Measurements from ENCODE around the gene RPEL1. TPM values are rescaled to one million over a fixed set of nuclear protein-coding genes. Genes with fewer than 3 reads are reported as not detected.

Gene RPEL1
- total and polyA plus RNA-seq, 4 donors: not detected

GRCh38 chr10:103225939-103226338 is 19.7 kb upstream of the RPEL1 start (continued):
- no peak for TF ChIP-seq REST (IDR thresholded peaks at IDR 0.05)

DNA sequence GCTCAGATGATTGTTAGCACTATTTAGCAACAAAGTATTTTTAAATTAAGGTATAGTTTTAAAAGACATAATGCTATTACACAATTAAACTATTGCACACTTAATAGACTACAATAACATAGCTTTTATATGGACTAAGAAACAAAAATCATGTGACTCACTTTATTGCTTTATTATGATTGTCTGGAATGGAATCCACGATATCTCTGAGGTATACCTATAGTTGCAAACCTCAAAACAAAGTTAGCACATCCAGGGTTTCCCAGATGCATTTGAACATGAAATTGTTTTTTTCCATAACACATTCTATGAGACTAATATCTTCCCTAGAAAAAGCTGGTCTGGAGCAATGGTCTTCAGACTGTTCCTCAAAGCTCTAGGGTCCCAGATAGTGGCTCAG is 18.3 kb upstream of the RPEL1 start:
- H3K27ac ChIP-seq (ENCODE audit: low read depth in 1 of 2, low read length in 2 of 2): no peak overlapping the region
- H3K4me3 ChIP-seq (ENCODE audit: low read depth in 1 of 3, low read length in 3 of 3): no peak overlapping the region
- 91% methylated on average over 1 of the region's 1 CpG for WGBS
- DNase-seq (ENCODE audit: low spot score): no peak
- peaks cover 0 to 6% (median under 1%) of the 10 kb centered on the region in 4 donors for H3K9me3 ChIP-seq (ENCODE audit: control insufficient read depth in 4 of 4, low read length in 3 of 4)
- H3K4me1 ChIP-seq (ENCODE audit: control insufficient read depth in 4 of 4, insufficient read depth in 4 of 4, low read length in 3 of 4): no peaks in the 10 kb centered on the region
- TF ChIP-seq FOXA1 (IDR thresholded peaks at IDR 0.05): no peak
- TF ChIP-seq, protein P1, sequence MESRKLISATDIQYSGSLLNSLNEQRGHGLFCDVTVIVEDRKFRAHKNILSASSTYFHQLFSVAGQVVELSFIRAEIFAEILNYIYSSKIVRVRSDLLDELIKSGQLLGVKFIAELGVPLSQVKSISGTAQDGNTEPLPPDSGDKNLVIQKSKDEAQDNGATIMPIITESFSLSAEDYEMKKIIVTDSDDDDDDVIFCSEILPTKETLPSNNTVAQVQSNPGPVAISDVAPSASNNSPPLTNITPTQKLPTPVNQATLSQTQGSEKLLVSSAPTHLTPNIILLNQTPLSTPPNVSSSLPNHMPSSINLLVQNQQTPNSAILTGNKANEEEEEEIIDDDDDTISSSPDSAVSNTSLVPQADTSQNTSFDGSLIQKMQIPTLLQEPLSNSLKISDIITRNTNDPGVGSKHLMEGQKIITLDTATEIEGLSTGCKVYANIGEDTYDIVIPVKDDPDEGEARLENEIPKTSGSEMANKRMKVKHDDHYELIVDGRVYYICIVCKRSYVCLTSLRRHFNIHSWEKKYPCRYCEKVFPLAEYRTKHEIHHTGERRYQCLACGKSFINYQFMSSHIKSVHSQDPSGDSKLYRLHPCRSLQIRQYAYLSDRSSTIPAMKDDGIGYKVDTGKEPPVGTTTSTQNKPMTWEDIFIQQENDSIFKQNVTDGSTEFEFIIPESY (IDR thresholded peaks at IDR 0.05): no peak
- no peak for TF ChIP-seq JUND (IDR thresholded peaks at IDR 0.05)
- no peak for TF ChIP-seq TAF1 (conservative IDR thresholded peaks at IDR 0.05)
- no peak for TF ChIP-seq YY1 (IDR thresholded peaks at IDR 0.05)
- H3K9ac ChIP-seq (ENCODE audit: low read depth in 1 of 2, low read length in 2 of 2): no peak overlapping the region
- no peaks in the 10 kb centered on the region for H3K36me3 ChIP-seq (ENCODE audit: control insufficient read depth in 4 of 4, insufficient read depth in 3 of 4, low read depth in 1 of 4, low read length in 3 of 4)
- no peaks in the 10 kb centered on the region for H3K27me3 ChIP-seq (ENCODE audit: control insufficient read depth in 4 of 4, insufficient read depth in 4 of 4, low read length in 3 of 4)

DNA sequence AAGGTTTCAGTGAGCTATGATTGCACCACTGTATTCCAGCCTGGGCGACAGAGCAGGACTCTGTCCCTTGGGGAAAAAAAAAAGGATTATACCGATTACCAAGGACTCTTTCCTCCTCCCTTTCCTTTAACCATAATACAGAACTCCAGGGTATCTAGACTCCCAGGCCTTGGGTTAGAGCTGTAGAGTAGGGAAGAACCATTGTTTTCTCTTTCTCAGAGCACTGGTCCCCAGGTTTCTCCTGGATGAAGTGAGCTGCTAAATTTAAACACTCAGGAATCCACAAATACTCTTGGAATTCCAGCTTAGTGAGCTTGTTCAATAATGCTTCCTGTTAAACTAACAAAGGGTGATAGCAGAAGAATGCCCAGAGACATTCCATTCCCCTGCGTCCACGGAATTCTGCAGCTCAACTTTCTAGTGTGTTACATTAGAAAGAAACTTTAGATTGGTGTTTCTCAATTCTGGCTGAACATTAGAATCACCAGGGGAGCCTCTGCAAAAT is 14.6 kb upstream of the RPEL1 start:
- TF ChIP-seq REST (IDR thresholded peaks at IDR 0.05) (no peak), HNF4G (IDR thresholded peaks at IDR 0.05) (no peak), JUND (IDR thresholded peaks at IDR 0.05) (no peak), CTCF (IDR thresholded peaks at IDR 0.05; ENCODE audit: low read depth, low read length, missing input control) (no peak), TAF1 (conservative IDR thresholded peaks at IDR 0.05) (no peak), YY1 (IDR thresholded peaks at IDR 0.05) (no peak), FOXA1 (IDR thresholded peaks at IDR 0.05) (no peak), HNF4A (conservative IDR thresholded peaks at IDR 0.05) (no peak), RXRA (IDR thresholded peaks at IDR 0.05) (no peak)
- TF ChIP-seq, protein P1 (IDR thresholded peaks at IDR 0.05): no peak
- H3K4me3 ChIP-seq (ENCODE audit: low read depth in 1 of 3, low read length in 3 of 3): no peak overlapping the region
- H3K36me3 ChIP-seq (ENCODE audit: control insufficient read depth in 4 of 4, insufficient read depth in 3 of 4, low read depth in 1 of 4, low read length in 3 of 4): no peaks in the 10 kb centered on the region
- no peak overlapping the region for H3K9ac ChIP-seq (ENCODE audit: low read depth in 1 of 2, low read length in 2 of 2)
- no peak overlapping the region for H3K27ac ChIP-seq (ENCODE audit: low read depth in 1 of 2, low read length in 2 of 2)
- DNase-seq (ENCODE audit: low spot score): no peak
- WGBS: 63% methylated on average over 4 of the region's 4 CpGs
- no peaks in the 10 kb centered on the region for H3K4me1 ChIP-seq (ENCODE audit: control insufficient read depth in 4 of 4, insufficient read depth in 4 of 4, low read length in 3 of 4)
- H3K9me3 ChIP-seq (ENCODE audit: control insufficient read depth in 4 of 4, low read length in 3 of 4): no peaks in the 10 kb centered on the region
- H3K27me3 ChIP-seq (ENCODE audit: control insufficient read depth in 4 of 4, insufficient read depth in 4 of 4, low read length in 3 of 4): no peaks in the 10 kb centered on the region
